Right lobe of liver (tissue), 6 donors: ENCODE measurements around the gene SEMA3B. TPM values are rescaled to one million over a fixed set of nuclear protein-coding genes. Genes with fewer than 3 reads are reported as not detected.

Source experiments
- ATAC-seq, 4 donors: fragments of 200-7000 bp; cut with Tn5 transposase; one replicate each; pipeline ENCODE4 v1.9.1; 2020; ENCODE audit warnings: mild to moderate bottlenecking in 4 of 4, moderate library complexity in 4 of 4
- DNase-seq, 3 donors: peaks; one replicate each; pipeline ENCODE4 v3.0.0-alpha.2; 2020
- H3K27ac ChIP-seq, 3 donors: fragments of 200-600 bp; one replicate each; pipeline ENCODE4 v1.8.0; 2022
- H3K27me3 ChIP-seq, 2 donors: fragments of 200-600 bp; one replicate each; pipeline ENCODE4 v1.8.0; 2022
- H3K36me3 ChIP-seq, 4 donors: fragments of 200-600 bp; sonication (generic) in 1 of 4; one replicate each; pipeline versions ENCODE4 v1.5.1 to v1.8.0; 2017 to 2022; ENCODE audit warnings: control low read depth in 1 of 4
- H3K4me1 ChIP-seq, 4 donors: fragments of 200-600 bp; sonication (generic) in 1 of 4; one replicate each; pipeline versions ENCODE4 v1.5.1 to v1.8.0; 2017 to 2022; ENCODE audit warnings: control low read depth in 1 of 4
- H3K4me3 ChIP-seq, 3 donors: fragments of 200-600 bp; one replicate each; pipeline ENCODE4 v1.8.0; 2022
- H3K9me3 ChIP-seq, 4 donors: fragments of 200-600 bp; sonication (generic) in 1 of 4; one replicate each; pipeline versions ENCODE4 v1.5.1 to v1.8.0; 2017 to 2022; ENCODE audit warnings: control low read depth in 1 of 4
- CTCF ChIP-seq, 4 donors: fragments of 200-600 bp in 3 of 4; fragments of 450-650 bp in 1 of 4; IDR thresholded peaks; one replicate each; pipeline versions ENCODE4 v1.5.1 to v1.8.0; 2016 to 2022; ENCODE audit warnings: antibody characterized with exemption in 4 of 4, mild to moderate bottlenecking in 2 of 4
- POLR2A ChIP-seq: fragments of 450-650 bp; IDR thresholded peaks from one replicate; pipeline ENCODE4 v1.6.1; 2017; ENCODE audit warnings: antibody characterized with exemption, mild to moderate bottlenecking
- WGBS: methylation state at CpG from one replicate; pipeline ENCODE4 v1.1.6; 2018; ENCODE audit warnings: low coverage, low lambda C conversion rate; ENCODE audit not compliant: insufficient coverage; ENCODE audit errors: missing lambda C conversion rate; 5-methylcytosine and 5-hydroxymethylcytosine counted together
- intact Hi-C, 2 donors: fragments of 100-400 bp; cut with DNase I; formaldehyde crosslinking; loops; one replicate each; pipeline versions ENCODE4 v1.11.2 to v1.14.1; 2022
- total RNA-seq, 6 experiments: library from RNA; depleted of rRNA in 2 of 6; stranded (reverse); fragments of >200 nt in 2 of 6; fragmentation: NEBNext Ultra II Directional in 3 of 6; extraction: Animal tissue kit (Norgen Biotek cat#: 25700) in 3 of 6; gene quantifications; one replicate each; pipeline versions ENCODE4 v1.1.0 to v1.2.4, GENCODE V29; 2016 to 2023
- donor health status: DM: no; HTN: yes; CAD: no.
- donor health status: DM: no; HTN: no; CAD: no.
- donor health status: DM: no; HTN: no; CAD: no.
- donor health status: DM: no; HTN: yes; CAD: no.
- donor health status: DM: no; HTN: yes; CAD: no.

The SEMA3B gene
- total RNA-seq, 6 experiments from 2014 or later = 1.7 to 4.5 (median 2.6) TPM

- Histone ChIP-seq H3K36me3 (peaks cover 0 to 9% (median 0%) of the 10 kb centered on the region in 4 donors), H3K4me3 (peak within 1 kb of the TSS; percentile 77 to 95 (median 94)), H3K27me3 (no peaks in the 10 kb centered on the region), H3K9me3 (no peaks in the 10 kb centered on the region), H3K27ac (peak within 1 kb of the TSS; percentile 87 to 94 (median 93)), H3K4me1 (peaks cover 0 to 40% (median 19%) of the 10 kb centered on the region in 4 donors)
- peak; percentile 100 for DNase-seq
- peak; percentile 99 for TF ChIP-seq POLR2A
- no peak for TF ChIP-seq CTCF (IDR thresholded peaks at IDR 0.05)
- WGBS = 0% methylated on average over 21 of the region's 75 CpGs
- intact Hi-C loops = no loop called here
- peak; percentile 83 to 92 (median 86) for ATAC-seq
Observed at GRCh38 chr3:50235716-50236483, 33.0 kb upstream of the SEMA3B start, which contains the start of gene GNAI2. GNAI2 (plus strand) TSS chr3:50236204; CDS start chr3:50236336, 132 bp downstream.

GRCh38 chr3:50236484-50237132, 32.3 kb upstream of the SEMA3B start:
- intact Hi-C loops = no loop called here

GRCh38 chr3:50237133-50237651, 31.8 kb upstream of the SEMA3B start:
- Histone ChIP-seq H3K27me3 (no peaks in the 10 kb centered on the region), H3K4me1 (peaks cover 0 to 53% (median 24%) of the 10 kb centered on the region in 4 donors), H3K9me3 (no peaks in the 10 kb centered on the region), H3K36me3 (peaks cover 0 to 9% (median 0%) of the 10 kb centered on the region in 4 donors), H3K4me3 (peak overlapping the region; percentile 77 to 95 (median 94)), H3K27ac (peak overlapping the region; percentile 87 to 94 (median 93))
- WGBS = 13% methylated on average over 6 of the region's 7 CpGs
- ATAC-seq (no peak), DNase-seq (no peak)
- TF ChIP-seq POLR2A (no peak), CTCF (IDR thresholded peaks at IDR 0.05) (no peak)
- intact Hi-C loops = no loop called here

More at GRCh38 chr3:50236484-50237132, 32.3 kb upstream of the SEMA3B start:
- Histone ChIP-seq H3K4me1 (peaks cover 0 to 47% (median 21%) of the 10 kb centered on the region in 4 donors), H3K36me3 (peaks cover 0 to 9% (median 0%) of the 10 kb centered on the region in 4 donors), H3K4me3 (peak overlapping the region; percentile 77 to 95 (median 94)), H3K9me3 (no peaks in the 10 kb centered on the region), H3K27ac (peak overlapping the region; percentile 87 to 94 (median 93)), H3K27me3 (no peaks in the 10 kb centered on the region)
- 0% methylated on average over 11 of the region's 13 CpGs for WGBS
- DNase-seq (no peak), ATAC-seq (no peak)
- TF ChIP-seq CTCF (IDR thresholded peaks at IDR 0.05) (no peak), POLR2A (no peak)

- peaks cover 0 to 58% (median 27%) of the 10 kb centered on the region in 4 donors for H3K4me1 ChIP-seq
- TF ChIP-seq POLR2A = peak; percentile 81
- no peak for TF ChIP-seq CTCF (IDR thresholded peaks at IDR 0.05)
- H3K4me3 ChIP-seq = peak overlapping the region; percentile 77 to 95 (median 94)
- intact Hi-C loops = no loop called here
- H3K36me3 ChIP-seq = peaks cover 0 to 9% (median 0%) of the 10 kb centered on the region in 4 donors
- ATAC-seq = peak; percentile 15 to 46 (median 30)
- peak overlapping the region; percentile 87 to 94 (median 93) for H3K27ac ChIP-seq
- no peaks in the 10 kb centered on the region for H3K9me3 ChIP-seq
- peak; percentile 88 to 90 (median 89) for DNase-seq
- WGBS = 0% methylated on average over 3 of the region's 31 CpGs
- H3K27me3 ChIP-seq = no peaks in the 10 kb centered on the region
Observed at GRCh38 chr3:50237754-50238548, 31.0 kb upstream of the SEMA3B start.
